Hematopoietic multipotent progenitor cell treated with erythropoietin and hydrocortisone succinate and interleukin-3 and kit ligand, for 8 days (in vitro differentiated cells): ENCODE data around the gene ASCL1.

ENCODE experiments used
- DNase-seq: peaks from one replicate; pipeline ENCODE4 v3.0.0-alpha.2; 2015

Gene ASCL1

DNA sequence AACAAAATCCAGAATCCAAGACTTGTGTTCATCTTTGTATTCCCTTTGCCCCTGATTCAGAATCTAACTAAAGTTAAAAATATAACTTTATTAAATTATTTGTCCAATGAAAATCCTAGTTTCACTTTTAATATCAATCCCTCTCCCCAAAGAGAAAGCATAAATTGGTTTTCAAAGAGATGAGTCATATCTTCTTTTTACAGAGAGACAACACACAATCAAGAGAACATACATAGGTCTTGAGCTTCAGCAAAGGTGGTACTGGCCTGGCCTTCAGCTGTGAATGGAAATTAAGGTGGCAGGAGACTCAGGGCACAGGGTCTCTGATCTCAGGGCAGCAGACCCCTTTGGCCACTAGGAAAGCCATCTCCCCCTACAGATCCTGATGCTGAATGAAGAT is 4.3 kb upstream of the ASCL1 start:
- DNase-seq = no peak

GRCh38 chr12:102954134-102954533 is 3.3 kb upstream of the ASCL1 start:
- no peak for DNase-seq

- DNase-seq = no peak
Observed at GRCh38 chr12:102955926-102956737, 1.3 kb upstream of the ASCL1 start.

DNA sequence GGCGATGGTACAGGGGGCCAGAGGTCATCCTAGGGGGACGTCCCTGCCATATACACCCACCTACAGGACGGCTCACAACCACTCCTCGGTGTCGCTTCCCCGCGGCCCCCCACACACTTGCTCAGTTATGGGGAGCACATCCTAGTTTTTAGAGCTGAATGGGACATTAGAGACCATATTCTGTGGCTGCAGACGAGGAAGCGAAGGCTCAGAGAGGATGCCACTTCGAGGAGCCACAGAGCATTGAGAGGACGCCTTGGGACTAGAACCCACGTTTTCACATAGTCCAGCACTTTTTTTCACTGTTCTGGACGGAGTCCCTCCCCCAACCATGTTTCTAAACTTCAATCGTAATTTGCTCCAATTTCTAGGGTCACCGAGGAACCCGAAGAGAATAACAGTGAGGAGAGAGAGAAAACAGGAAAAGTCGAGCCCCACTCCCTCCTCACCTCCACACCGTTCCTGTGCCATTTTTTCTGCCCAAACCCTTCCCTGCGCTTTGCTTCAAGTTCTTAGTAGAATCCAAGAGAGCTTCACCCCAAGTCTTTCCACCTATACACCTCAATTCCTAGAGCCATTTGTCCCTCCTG is 641 bp upstream of the ASCL1 start:
- DNase-seq = no peak

GRCh38 chr12:102958073-102958829 is 777 bp downstream of the ASCL1 start:
- DNase-seq = no peak

- DNase-seq = no peak
Observed at GRCh38 chr12:102958830-102959176, 1.3 kb downstream of the ASCL1 start.

DNA sequence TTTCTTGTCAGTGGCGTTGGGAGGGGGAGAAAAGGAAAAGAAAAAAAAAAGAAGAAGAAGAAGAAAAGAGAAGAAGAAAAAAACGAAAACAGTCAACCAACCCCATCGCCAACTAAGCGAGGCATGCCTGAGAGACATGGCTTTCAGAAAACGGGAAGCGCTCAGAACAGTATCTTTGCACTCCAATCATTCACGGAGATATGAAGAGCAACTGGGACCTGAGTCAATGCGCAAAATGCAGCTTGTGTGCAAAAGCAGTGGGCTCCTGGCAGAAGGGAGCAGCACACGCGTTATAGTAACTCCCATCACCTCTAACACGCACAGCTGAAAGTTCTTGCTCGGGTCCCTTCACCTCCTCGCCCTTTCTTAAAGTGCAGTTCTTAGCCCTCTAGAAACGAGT is 1.9 kb downstream of the ASCL1 start:
- DNase-seq = no peak

- no peak for DNase-seq
Observed at GRCh38 chr12:102960766-102961465, 3.4 kb downstream of the ASCL1 start.

DNA sequence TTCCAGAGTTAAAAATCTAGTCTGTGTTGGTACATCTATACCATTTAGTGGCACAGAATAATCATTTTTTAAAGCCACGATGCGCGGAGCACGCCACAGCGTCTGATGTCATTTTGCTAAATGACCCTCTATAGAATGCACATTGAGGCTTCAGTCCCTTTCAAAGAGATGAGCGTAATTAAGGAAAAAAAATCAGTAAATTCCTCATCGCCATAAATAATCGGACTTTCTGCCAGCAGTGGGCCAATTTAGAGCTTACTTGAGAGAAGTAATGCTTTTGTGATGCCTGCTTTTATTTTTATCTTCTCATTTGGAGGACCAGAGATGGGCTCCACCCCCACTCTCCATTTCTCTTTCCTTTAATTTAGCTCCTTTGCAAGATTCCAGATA is 4.0 kb downstream of the ASCL1 start:
- DNase-seq = no peak

DNA sequence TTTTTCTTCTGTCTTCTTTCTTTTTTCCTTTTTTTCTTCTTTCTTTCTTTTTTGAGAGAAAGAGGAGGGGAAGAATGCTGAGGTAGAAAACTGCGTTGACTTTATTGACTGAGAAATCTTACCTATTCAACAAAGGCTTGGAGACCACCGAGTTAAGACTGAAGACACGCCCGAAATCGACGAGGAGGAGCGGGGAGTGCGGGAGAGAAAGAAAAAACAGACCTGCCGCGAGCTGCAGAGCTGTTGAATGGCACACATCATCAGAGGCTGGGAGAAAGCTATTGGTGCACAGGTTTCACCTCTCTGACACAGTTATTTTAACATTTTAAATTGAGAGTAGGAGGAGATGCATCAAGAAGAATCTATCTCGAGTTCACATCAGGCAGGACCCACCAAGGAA is 5.1 kb downstream of the ASCL1 start:
- DNase-seq = no peak

- DNase-seq = no peak
Observed at GRCh38 chr12:102962986-102963385, 5.5 kb downstream of the ASCL1 start.

GRCh38 chr12:102963796-102964195 is 6.3 kb downstream of the ASCL1 start:
- DNase-seq = no peak

GRCh38 chr12:102964872-102965271 is 7.4 kb downstream of the ASCL1 start:
- no peak for DNase-seq

GRCh38 chr12:102965281-102966155 is 8.0 kb downstream of the ASCL1 start:
- no peak for DNase-seq

DNA sequence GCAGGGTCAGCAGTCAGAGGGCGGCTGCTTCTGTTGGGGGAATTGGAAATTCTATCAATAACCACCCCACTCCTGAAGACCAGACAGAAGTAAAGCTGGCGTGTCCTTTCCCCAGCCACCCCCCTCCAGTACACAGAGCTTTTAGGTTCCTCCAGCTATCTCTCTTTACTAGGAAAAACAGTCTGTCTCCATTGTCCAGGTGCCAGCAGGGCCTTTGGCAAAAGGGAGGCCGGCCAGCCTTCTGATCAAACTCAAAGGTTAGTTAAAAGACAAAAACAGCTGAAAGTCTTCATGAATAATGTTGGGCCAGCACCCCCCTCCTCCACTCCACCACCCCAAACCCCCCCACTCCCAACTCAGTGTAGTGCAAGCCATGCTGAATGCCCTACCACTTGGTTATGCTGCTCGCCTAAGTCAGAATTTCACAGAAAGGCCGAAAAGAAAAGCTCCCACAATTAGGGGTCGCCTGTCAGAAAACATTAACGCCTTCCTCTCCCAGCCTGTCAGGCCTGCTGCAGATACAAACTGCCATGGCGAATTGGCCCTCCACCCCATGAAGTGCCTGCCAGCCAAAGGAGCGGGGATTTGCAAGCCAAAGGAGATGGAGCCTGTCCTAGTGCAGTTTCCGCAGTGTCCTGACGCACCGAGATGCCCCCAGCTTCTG is 8.9 kb downstream of the ASCL1 start:
- DNase-seq = no peak

DNA sequence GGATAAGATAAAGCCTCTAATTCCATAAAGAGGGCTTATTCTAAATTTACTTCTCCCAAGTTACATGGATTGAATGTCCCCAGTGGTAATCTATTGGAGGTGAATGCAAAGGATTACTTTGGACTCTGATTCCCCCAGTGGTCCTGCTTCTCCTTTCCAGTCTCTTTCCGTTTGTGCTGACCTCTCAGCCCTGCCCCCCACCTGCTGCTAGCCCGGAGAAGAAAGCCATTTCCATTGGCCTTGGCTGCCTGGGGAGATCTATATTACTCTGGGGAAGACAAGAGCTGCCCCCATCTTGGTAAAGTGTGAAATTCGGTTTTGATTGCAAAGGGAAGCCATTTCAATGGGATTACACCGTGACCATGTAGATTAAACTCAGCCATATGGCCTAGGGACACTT is 13.3 kb downstream of the ASCL1 start:
- DNase-seq = no peak

DNA sequence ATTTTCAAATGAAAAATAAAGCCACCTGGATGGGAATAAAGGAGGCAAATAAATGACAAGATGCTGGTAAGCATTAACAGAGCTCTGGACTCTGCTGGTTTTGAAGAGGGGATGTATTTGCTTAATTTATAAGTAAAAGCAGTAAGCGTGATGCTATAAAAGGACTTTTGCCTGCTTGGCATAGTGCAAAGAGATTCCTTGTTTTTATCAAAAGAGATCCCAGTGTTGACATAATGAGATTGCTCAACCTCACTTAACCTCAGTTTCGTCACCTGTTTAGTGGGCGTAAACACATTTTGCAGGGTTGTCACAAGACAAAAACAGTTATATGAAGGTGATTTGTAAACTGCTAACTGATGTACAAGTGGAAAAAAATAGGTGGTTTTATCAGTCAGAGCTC is 13.8 kb downstream of the ASCL1 start:
- DNase-seq = no peak

DNA sequence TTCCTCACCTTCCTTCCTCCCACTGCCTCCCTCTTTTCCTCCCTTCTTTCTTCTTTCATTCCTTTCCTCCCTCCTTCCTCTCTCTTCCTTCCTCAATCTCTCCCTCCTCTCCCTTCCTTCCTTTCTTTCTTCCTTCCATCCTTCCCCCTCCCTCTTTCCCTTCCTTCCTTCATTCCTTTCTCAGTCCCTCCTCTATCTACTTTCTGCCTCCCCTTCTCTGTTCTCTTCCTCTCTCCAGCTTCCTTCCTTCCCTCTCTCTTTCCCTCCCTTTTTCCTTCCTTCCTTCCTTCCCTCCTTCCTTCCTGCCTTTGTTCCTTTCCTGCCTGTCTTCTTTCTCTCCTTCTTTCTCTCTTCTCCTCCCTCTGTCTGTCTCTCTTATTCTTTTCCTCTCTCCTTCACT is 16.1 kb downstream of the ASCL1 start:
- DNase-seq = no peak

DNA sequence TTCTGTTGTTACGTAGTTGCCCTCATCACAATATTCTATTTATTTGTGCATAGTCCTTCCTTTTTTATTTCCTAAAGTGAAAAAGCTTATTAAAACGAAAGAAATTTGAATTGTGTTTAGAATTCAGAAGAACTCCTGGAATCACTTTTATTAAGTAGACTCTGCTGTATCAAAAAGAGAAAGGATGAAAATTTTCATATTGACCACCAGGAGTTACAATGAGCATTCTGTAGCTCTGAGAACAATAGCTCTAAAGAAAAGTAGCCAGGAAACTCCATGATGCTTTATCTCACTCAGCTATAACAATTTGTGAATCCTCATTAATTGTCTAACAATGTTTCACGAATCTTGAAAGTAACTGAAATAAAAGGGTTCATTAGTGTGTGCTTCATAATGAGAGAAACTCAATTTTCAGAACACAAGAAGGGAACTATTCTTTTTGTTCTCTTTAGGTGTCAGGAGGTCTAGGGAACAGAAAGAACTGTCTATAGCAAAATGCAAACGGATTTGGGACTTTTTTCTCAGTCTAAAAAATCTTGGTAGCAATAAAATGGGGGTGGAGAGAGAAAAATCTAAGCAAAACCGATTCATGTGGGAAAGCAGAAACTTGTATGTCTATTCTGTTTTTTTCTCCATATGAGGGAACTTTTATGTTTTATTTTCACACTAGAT is 19.3 kb downstream of the ASCL1 start:
- DNase-seq = no peak

DNA sequence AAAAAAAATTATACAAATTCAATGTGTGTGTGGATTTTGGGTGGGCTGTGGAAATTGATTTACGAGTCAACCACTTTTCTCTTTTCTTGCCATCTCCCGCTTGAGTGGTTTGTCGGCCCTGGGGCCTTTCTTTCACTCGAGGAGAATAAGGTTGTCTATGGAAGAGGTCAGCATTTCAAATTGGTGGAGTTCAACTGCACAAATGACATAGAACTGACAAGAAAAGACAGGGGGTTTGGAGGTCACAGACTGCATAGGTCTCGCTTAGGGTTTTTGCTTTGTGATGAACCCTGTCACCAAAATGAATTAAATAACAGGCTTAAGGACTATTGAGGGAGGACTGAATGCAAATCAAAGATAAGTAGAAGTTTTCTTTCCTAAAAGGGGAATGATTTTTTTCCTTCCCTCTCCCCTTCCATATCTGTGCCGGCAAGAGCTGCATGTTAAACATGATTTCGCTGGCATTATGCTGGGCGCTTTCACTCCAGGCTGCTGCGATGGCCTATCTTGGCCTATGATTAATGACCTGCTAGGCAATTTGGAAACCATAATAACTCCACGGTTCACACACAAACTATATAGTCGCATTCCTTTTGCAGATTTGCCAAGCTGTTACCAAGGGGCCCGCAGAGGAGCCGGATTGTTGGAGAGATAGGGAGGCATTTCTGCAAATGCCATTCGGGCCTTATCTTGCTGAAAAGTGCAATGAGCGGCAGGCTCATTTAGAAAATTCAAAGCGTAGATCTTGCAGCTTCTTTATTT is 20.7 kb downstream of the ASCL1 start:
- DNase-seq = no peak

GRCh38 chr12:102980350-102980749 is 22.9 kb downstream of the ASCL1 start:
- DNase-seq = no peak
